Hepatocyte (in vitro differentiated cells): Measurements from ENCODE around the gene CIAO2B. TPM values are rescaled to one million over a fixed set of nuclear protein-coding genes. Genes with fewer than 3 reads are reported as not detected.

Experiments
- polyA plus RNA-seq: library from polyadenylated mRNA; unstranded; fragments of >200 nt; fragmentation: Nextera tagmentation; extraction: Ambion mirVana; gene quantifications from 2 replicates; pipeline ENCODE4 v1.2.1, GENCODE V29; 2016
- total RNA-seq: library from RNA; depleted of rRNA; stranded (reverse); fragments of >200 nt; gene quantifications from 2 replicates; pipeline ENCODE4 v1.2.3, GENCODE V29; 2014

Gene CIAO2B
- total and polyA plus RNA-seq, 2 experiments from 2014 or later: 131 to 147 TPM

Other genes with a start within 250 kb of the CIAO2B start
- gene CMTM4, start 237.7 kb downstream of the CIAO2B start, total RNA-seq: 77.9 and 84.8 TPM in 2 replicates
- gene CMTM4, start 237.7 kb downstream of the CIAO2B start, polyA plus RNA-seq: 17.4 and 19.2 TPM in 2 replicates
- 97.3 and 129 TPM in 2 replicates for gene DYNC1LI2, start 182.8 kb downstream of the CIAO2B start, total RNA-seq
- gene DYNC1LI2, start 182.8 kb downstream of the CIAO2B start, polyA plus RNA-seq: 99.1 and 121 TPM in 2 replicates
- 0.07 TPM in 1 of 2 replicates, not detected in the other for gene TERB1, start 132.8 kb downstream of the CIAO2B start, total RNA-seq
- not detected in 2 replicates for gene TERB1, start 132.8 kb downstream of the CIAO2B start, polyA plus RNA-seq
- gene NAE1, start 103.4 kb downstream of the CIAO2B start, total RNA-seq: 68.5 and 72.6 TPM in 2 replicates
- 58.7 and 60.3 TPM in 2 replicates for gene NAE1, start 103.4 kb downstream of the CIAO2B start, polyA plus RNA-seq
- 2.5 and 3.3 TPM in 2 replicates for gene CA7, start 90.0 kb downstream of the CIAO2B start, total RNA-seq
- gene CA7, start 90.0 kb downstream of the CIAO2B start, polyA plus RNA-seq: 0.25 and 3.3 TPM in 2 replicates
- gene PDP2, start 53.9 kb downstream of the CIAO2B start, total RNA-seq: 9.7 and 17.7 TPM in 2 replicates
- gene PDP2, start 53.9 kb downstream of the CIAO2B start, polyA plus RNA-seq: 3.5 and 5.2 TPM in 2 replicates
- 2.9 and 3.2 TPM in 2 replicates for gene CDH16, start 15.5 kb downstream of the CIAO2B start, total RNA-seq
- 2.2 and 4.4 TPM in 2 replicates for gene CDH16, start 15.5 kb downstream of the CIAO2B start, polyA plus RNA-seq
- gene RRAD, start 8.9 kb downstream of the CIAO2B start, total RNA-seq: 8.2 and 8.8 TPM in 2 replicates
- gene RRAD, start 8.9 kb downstream of the CIAO2B start, polyA plus RNA-seq: 16.3 and 27.6 TPM in 2 replicates
- 52.6 and 52.8 TPM in 2 replicates for gene CES2, start 1.1 kb upstream of the CIAO2B start, total RNA-seq
- 67.7 and 72.8 TPM in 2 replicates for gene CES2, start 1.1 kb upstream of the CIAO2B start, polyA plus RNA-seq
- 1.2 and 1.7 TPM in 2 replicates for gene CES3, start 26.9 kb upstream of the CIAO2B start, total RNA-seq
- gene CES3, start 26.9 kb upstream of the CIAO2B start, polyA plus RNA-seq: 3.4 and 3.8 TPM in 2 replicates
- gene CES4A, start 54.2 kb upstream of the CIAO2B start, total RNA-seq: 7.2 and 12.3 TPM in 2 replicates
- 11.8 and 17.9 TPM in 2 replicates for gene CES4A, start 54.2 kb upstream of the CIAO2B start, polyA plus RNA-seq
- 48.0 and 59.0 TPM in 2 replicates for gene CBFB, start 94.7 kb upstream of the CIAO2B start, total RNA-seq
- gene CBFB, start 94.7 kb upstream of the CIAO2B start, polyA plus RNA-seq: 39.3 and 47.4 TPM in 2 replicates
- gene PHAF1, start 175.5 kb upstream of the CIAO2B start, total RNA-seq: 18.6 and 18.7 TPM in 2 replicates
- gene PHAF1, start 175.5 kb upstream of the CIAO2B start, polyA plus RNA-seq: 15.2 and 20.2 TPM in 2 replicates
- gene B3GNT9, start 216.6 kb upstream of the CIAO2B start, total RNA-seq: 33.3 and 34.5 TPM in 2 replicates
- gene B3GNT9, start 216.6 kb upstream of the CIAO2B start, polyA plus RNA-seq: 37.5 and 44.2 TPM in 2 replicates
- gene TRADD, start 225.5 kb upstream of the CIAO2B start, total RNA-seq: 18.5 and 21.9 TPM in 2 replicates
- 31.4 and 32.4 TPM in 2 replicates for gene TRADD, start 225.5 kb upstream of the CIAO2B start, polyA plus RNA-seq
- gene FBXL8, start 225.6 kb upstream of the CIAO2B start, total RNA-seq: 10.7 and 11.1 TPM in 2 replicates
- 15.9 and 19.8 TPM in 2 replicates for gene FBXL8, start 225.6 kb upstream of the CIAO2B start, polyA plus RNA-seq
- gene HSF4, start 230.3 kb upstream of the CIAO2B start, total RNA-seq: 3.2 and 5.5 TPM in 2 replicates
- 8.5 and 15.7 TPM in 2 replicates for gene HSF4, start 230.3 kb upstream of the CIAO2B start, polyA plus RNA-seq
- gene NOL3, start 236.1 kb upstream of the CIAO2B start, total RNA-seq: 8.1 and 9.3 TPM in 2 replicates
- 10.9 and 11.0 TPM in 2 replicates for gene NOL3, start 236.1 kb upstream of the CIAO2B start, polyA plus RNA-seq
- 22.3 and 24.8 TPM in 2 replicates for gene MATCAP1, start 249.6 kb upstream of the CIAO2B start, total RNA-seq
- 25.4 and 38.5 TPM in 2 replicates for gene MATCAP1, start 249.6 kb upstream of the CIAO2B start, polyA plus RNA-seq